ENCODE data around the gene PANK4. TPM values are rescaled to one million over a fixed set of nuclear protein-coding genes. Genes with fewer than 3 reads are reported as not detected.

PANK4 gene
- total RNA-seq, 1 donor from 2014 or later = 26.3 TPM

GRCh38 chr1:2480986-2481364, 45.4 kb downstream of the PANK4 start:
- Histone ChIP-seq H3K36me3 (ENCODE audit: insufficient read depth, low read length) (no peaks in the 10 kb centered on the region), H3K9ac (ENCODE audit: low read length) (no peak overlapping the region), H3K27me3 (ENCODE audit: insufficient read depth, low read length) (no peaks in the 10 kb centered on the region), H3K9me3 (ENCODE audit: insufficient read depth, low read depth, low read length) (no peaks in the 10 kb centered on the region), H2AFZ (ENCODE audit: low read depth, low read length) (no peak overlapping the region), H3K4me1 (ENCODE audit: insufficient read depth, low read length) (no peaks in the 10 kb centered on the region), H3K4me3 (ENCODE audit: insufficient read depth, low read depth, low read length) (no peak overlapping the region), H4K20me1 (ENCODE audit: insufficient read depth, low read length) (no peaks in the 10 kb centered on the region), H3K4me2 (ENCODE audit: low read length) (no peak overlapping the region), H3K27ac (ENCODE audit: low read depth, low read length) (no peak overlapping the region), H3K79me2 (ENCODE audit: insufficient read depth, low read length) (no peaks in the 10 kb centered on the region)
- no peak for DNase-seq (ENCODE audit: low read depth)
- Mint-ChIP-seq H3K36me3 (ENCODE audit: low read depth, unreplicated experiment) (no peaks in the 10 kb centered on the region), H3K4me1 (ENCODE audit: low read depth, unreplicated experiment) (no peaks in the 10 kb centered on the region), H3K27me3 (ENCODE audit: low read depth, unreplicated experiment) (peaks cover 11% of the 10 kb centered on the region), H3K4me3 (ENCODE audit: unreplicated experiment) (no peak overlapping the region), H3K9me3 (ENCODE audit: unreplicated experiment) (no peaks in the 10 kb centered on the region), H3K27ac (ENCODE audit: unreplicated experiment) (no peak overlapping the region)
- FAIRE-seq = no peak
- TF ChIP-seq CTCF (IDR thresholded peaks at IDR 0.05; ENCODE audit: insufficient read depth, low read depth, low read length) = no peak
- no peak for TF ChIP-seq EZH2 (IDR thresholded peaks at IDR 0.05; ENCODE audit: insufficient read depth, low read length)

- no peak overlapping the region for H2AFZ ChIP-seq (ENCODE audit: low read depth, low read length)
- H3K9ac ChIP-seq (ENCODE audit: low read length) = no peak overlapping the region
- H3K27me3 ChIP-seq (ENCODE audit: insufficient read depth, low read length) = no peaks in the 10 kb centered on the region
- H3K36me3 Mint-ChIP-seq (ENCODE audit: low read depth, unreplicated experiment) = no peaks in the 10 kb centered on the region
- H3K4me3 ChIP-seq (ENCODE audit: insufficient read depth, low read depth, low read length) = no peak overlapping the region
- no peak overlapping the region for H3K27ac Mint-ChIP-seq (ENCODE audit: unreplicated experiment)
- TF ChIP-seq EZH2 (IDR thresholded peaks at IDR 0.05; ENCODE audit: insufficient read depth, low read length) (no peak), CTCF (IDR thresholded peaks at IDR 0.05; ENCODE audit: insufficient read depth, low read depth, low read length) (no peak)
- FAIRE-seq (no peak), DNase-seq (ENCODE audit: low read depth) (no peak)
- peaks cover 11% of the 10 kb centered on the region for H3K27me3 Mint-ChIP-seq (ENCODE audit: low read depth, unreplicated experiment)
- H3K4me3 Mint-ChIP-seq (ENCODE audit: unreplicated experiment) = no peak overlapping the region
- H3K4me2 ChIP-seq (ENCODE audit: low read length) = no peak overlapping the region
- H3K4me1 Mint-ChIP-seq (ENCODE audit: low read depth, unreplicated experiment) = no peaks in the 10 kb centered on the region
- no peaks in the 10 kb centered on the region for H4K20me1 ChIP-seq (ENCODE audit: insufficient read depth, low read length)
- H3K79me2 ChIP-seq (ENCODE audit: insufficient read depth, low read length) = no peaks in the 10 kb centered on the region
- H3K4me1 ChIP-seq (ENCODE audit: insufficient read depth, low read length) = no peaks in the 10 kb centered on the region
- no peaks in the 10 kb centered on the region for H3K9me3 Mint-ChIP-seq (ENCODE audit: unreplicated experiment)
- no peaks in the 10 kb centered on the region for H3K36me3 ChIP-seq (ENCODE audit: insufficient read depth, low read length)
- H3K27ac ChIP-seq (ENCODE audit: low read depth, low read length) = no peak overlapping the region
- no peaks in the 10 kb centered on the region for H3K9me3 ChIP-seq (ENCODE audit: insufficient read depth, low read depth, low read length)
Measured at GRCh38 chr1:2480236-2480985, 46.0 kb downstream of the PANK4 start.

GRCh38 chr1:2479618-2480017, 46.8 kb downstream of the PANK4 start:
- Histone ChIP-seq H3K79me2 (ENCODE audit: insufficient read depth, low read length) (no peaks in the 10 kb centered on the region), H3K4me2 (ENCODE audit: low read length) (no peak overlapping the region), H4K20me1 (ENCODE audit: insufficient read depth, low read length) (no peaks in the 10 kb centered on the region), H3K9me3 (ENCODE audit: insufficient read depth, low read depth, low read length) (no peaks in the 10 kb centered on the region), H3K4me3 (ENCODE audit: insufficient read depth, low read depth, low read length) (no peak overlapping the region), H3K36me3 (ENCODE audit: insufficient read depth, low read length) (no peaks in the 10 kb centered on the region), H3K27ac (ENCODE audit: low read depth, low read length) (no peak overlapping the region), H2AFZ (ENCODE audit: low read depth, low read length) (no peak overlapping the region), H3K9ac (ENCODE audit: low read length) (no peak overlapping the region), H3K27me3 (ENCODE audit: insufficient read depth, low read length) (no peaks in the 10 kb centered on the region), H3K4me1 (ENCODE audit: insufficient read depth, low read length) (no peaks in the 10 kb centered on the region)
- no peak for FAIRE-seq
- Mint-ChIP-seq H3K27me3 (ENCODE audit: low read depth, unreplicated experiment) (peaks cover 8% of the 10 kb centered on the region), H3K27ac (ENCODE audit: unreplicated experiment) (no peak overlapping the region), H3K9me3 (ENCODE audit: unreplicated experiment) (no peaks in the 10 kb centered on the region), H3K36me3 (ENCODE audit: low read depth, unreplicated experiment) (no peaks in the 10 kb centered on the region), H3K4me3 (ENCODE audit: unreplicated experiment) (no peak overlapping the region), H3K4me1 (ENCODE audit: low read depth, unreplicated experiment) (no peaks in the 10 kb centered on the region)
- TF ChIP-seq CTCF (IDR thresholded peaks at IDR 0.05; ENCODE audit: insufficient read depth, low read depth, low read length) (no peak), EZH2 (IDR thresholded peaks at IDR 0.05; ENCODE audit: insufficient read depth, low read length) (no peak)
- DNase-seq (ENCODE audit: low read depth) = no peak
